GM15510 (cell line): Measurements from ENCODE around the gene NMRK2.

Experiments
- POLR2A ChIP-seq: IDR thresholded peaks from 3 replicates; pipeline ENCODE4 v1.6.1; 2011; ENCODE audit warnings: borderline replicate concordance; ENCODE audit not compliant: insufficient read length; ENCODE audit errors: extremely low read depth

NMRK2 gene

DNA sequence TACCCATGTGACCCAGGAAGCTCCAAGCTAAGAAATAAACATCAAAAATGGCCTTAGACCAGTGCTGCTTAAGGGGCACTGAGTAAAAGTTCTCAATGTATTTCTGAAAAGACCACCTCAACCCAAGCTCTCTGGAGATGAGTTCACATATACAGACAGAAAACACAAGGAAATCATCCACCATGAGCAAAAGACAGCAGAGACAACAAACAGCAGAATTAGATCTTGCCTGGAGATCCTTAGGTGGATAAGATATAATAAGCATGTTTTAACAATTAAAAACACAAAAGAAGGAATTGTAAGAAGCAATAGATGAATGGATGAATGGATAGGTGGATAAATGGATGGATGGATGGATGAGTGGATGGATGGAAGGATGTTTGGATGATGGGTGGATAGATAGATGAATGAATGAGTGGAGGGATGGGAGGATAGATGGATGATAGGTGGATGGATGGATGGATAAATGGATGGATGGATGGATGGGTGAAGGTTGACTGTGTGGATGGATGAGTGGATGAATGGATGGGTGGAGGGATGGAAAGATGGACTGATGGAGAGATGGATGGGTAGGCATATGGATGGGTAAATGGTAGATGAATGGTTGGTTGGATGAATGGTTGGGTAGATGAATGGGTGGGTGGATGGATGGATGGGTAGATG is 9.6 kb upstream of the NMRK2 start:
- TF ChIP-seq POLR2A: no peak

DNA sequence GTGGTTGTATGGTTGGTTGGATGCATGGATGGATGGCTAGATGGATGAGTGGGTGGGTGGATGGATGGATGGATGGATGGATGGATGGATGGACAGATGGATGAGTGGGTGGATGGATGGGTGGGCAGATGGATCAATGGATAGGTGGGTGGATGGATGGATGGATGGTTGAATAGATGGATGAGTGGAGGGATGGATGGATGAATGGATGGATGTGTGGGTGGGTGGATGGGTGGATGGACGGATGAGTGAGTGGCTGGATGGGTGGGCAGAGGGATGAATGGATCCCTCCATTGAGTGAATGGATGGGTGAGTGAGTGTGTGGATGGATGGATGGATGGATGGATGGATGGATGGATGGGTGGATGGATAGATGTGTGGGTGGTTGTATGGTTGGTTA is 9.0 kb upstream of the NMRK2 start:
- no peak for TF ChIP-seq POLR2A

DNA sequence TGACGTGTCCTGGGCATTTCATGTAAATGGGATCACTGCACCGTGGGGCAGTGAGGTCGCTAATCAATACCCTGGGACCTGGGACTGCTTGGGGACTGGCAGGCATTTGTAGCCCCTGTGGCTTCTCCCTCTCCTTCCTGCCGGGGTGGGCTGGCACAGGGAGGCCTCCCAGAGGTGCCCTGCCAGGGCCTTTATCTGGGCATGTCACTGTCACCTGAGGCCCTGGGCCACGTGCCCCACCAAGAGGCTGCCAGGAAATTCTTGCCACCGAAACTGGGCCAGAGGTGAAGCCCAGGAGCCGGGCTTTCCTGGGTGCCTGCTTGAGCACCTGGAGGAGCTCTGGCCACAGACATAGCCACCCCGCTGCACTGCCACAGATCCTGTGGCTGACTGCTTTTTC is 1.8 kb upstream of the NMRK2 start:
- no peak for TF ChIP-seq POLR2A

DNA sequence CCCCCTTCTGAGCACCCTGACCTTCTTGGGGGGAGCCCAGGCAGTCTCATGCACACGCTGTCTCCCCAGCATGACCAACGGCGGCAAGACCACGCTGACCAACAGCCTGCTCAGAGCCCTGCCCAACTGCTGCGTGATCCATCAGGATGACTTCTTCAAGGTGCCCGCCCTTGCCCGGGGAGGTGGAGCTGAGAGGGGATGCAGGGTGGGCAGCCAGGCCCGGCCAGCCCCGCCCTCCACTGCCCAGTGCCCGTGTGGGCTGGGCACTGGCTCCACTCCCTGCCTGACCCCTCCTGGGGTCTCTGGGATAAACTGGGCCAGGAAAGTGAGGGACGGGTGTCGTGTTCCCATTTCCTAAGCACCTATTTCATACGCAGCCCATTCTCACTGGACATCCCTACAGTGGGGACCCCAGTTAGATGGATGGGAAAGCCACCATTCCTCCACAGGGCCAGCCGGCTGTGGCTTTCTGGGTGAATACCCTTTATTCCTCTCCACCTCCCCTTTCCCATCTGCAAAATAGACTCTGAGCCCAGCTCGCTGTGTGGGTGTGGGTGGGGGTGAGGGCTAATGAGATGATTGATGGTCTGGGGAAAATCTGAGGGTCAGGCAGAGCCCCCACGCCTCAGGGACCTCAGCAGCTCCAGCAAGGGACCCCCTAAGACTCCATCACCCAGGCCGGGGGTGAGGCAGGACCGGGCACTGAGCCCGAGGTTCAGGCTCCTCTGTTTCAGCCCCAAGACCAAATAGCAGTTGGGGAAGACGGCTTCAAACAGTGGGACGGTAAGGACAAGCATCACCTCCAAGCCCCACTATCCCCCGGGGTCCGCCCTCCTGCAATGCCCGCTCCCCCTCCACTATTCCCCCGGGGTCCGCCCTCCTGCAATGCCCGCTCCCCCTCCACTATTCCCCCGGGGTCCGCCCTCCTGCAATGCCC is 3.9 kb downstream of the NMRK2 start:
- no peak for TF ChIP-seq POLR2A

DNA sequence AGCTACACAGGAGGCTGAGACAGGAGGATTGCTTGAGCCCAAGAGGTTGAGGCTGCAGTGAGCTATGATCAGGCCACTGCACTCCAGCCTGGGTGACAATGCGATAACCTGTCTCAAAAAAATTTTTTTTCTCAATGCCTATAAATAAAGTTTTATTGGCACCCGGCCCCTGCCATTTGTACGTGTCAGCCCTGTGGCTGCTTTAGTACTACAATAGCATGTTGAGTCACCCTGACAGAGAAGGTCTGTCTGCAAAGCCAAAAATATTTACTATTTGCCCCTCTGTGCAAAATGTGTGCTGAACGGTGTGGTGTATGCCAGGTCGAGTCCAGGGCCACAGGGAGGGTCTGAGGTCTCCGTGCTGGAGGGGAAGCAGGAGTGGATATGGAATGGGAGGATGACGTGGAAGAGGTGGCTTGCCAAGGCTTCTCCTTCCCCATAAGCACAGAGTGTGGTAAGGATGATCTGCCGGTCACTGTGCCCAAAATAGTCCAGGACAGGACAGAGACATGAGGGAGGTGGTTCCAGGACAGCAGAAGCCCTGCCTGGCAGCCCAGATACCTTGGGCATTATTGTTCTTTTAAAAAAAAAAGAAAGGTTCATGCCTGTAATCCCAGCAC is 10.0 kb downstream of the NMRK2 start:
- TF ChIP-seq POLR2A: no peak

DNA sequence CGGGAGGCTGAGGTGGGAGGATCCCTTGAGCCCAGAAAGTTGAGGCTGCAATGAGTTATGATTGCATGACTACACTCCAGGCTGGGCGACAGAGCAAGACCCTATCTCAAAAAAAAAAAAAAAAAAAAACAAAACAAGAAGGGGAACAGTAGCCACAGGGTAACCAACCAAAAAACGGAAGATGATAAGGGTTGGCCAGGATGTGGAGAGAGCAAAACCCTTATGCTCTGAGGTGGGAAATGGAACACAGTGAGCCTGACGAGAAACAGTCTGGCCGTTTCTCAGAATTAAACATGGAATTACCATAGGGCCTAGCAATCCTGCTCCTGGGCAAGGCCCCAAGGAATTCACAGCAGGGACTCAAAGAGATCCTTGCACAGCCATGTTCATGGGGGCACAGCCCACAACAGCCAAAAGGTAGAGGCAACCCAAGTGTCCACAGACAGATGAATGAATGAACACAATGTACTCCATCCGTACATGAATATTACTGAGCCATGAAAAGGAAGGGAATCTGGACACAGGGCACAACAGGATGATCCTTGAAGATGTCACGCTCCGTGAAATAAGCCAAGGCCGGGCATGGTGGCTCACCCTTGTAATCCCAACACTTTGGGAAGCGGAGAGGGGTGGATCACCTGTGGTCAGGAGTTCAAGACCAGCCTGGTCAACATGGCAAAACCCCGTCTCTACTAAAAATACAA is 11.3 kb downstream of the NMRK2 start:
- no peak for TF ChIP-seq POLR2A

DNA sequence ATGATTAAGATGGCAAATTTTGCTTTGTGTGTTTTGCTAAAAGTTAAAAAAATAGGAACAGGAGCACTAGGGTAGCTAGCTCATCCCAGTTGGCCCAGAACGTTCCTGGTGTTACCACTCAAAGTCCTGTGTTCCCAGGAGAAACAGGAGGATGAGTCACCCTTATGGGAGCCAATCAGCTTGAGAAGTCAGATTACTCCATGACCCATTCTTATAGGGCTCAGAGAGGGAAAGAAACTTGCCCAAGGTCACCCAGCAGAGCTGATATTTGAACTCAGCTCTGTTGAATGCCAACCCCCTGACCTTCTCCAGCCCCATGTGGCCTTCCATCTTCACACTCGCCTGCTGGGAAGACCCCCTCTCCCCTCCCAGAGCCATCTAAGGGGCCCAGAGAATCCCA is 13.0 kb downstream of the NMRK2 start:
- TF ChIP-seq POLR2A: no peak

DNA sequence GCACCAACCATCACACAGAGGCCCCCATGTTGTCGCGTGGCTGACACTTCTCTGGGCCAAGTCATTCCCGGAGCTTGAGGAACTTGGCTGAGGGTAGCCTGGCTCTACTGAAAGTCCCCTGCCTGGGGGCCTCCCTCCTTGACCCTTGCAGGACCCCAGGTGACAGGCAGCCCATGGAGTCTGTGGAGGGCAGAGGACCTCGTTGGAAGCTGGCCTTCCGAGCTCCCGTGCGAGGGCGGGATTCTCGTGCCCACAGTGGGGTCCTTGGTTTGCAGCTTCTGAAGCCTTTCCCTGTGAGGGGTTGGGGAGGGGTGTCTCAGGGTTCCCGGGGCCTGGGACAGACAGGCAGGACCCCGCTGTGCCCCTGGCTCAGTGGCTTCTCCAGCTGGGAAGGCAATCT is 16.4 kb downstream of the NMRK2 start:
- no peak for TF ChIP-seq POLR2A

DNA sequence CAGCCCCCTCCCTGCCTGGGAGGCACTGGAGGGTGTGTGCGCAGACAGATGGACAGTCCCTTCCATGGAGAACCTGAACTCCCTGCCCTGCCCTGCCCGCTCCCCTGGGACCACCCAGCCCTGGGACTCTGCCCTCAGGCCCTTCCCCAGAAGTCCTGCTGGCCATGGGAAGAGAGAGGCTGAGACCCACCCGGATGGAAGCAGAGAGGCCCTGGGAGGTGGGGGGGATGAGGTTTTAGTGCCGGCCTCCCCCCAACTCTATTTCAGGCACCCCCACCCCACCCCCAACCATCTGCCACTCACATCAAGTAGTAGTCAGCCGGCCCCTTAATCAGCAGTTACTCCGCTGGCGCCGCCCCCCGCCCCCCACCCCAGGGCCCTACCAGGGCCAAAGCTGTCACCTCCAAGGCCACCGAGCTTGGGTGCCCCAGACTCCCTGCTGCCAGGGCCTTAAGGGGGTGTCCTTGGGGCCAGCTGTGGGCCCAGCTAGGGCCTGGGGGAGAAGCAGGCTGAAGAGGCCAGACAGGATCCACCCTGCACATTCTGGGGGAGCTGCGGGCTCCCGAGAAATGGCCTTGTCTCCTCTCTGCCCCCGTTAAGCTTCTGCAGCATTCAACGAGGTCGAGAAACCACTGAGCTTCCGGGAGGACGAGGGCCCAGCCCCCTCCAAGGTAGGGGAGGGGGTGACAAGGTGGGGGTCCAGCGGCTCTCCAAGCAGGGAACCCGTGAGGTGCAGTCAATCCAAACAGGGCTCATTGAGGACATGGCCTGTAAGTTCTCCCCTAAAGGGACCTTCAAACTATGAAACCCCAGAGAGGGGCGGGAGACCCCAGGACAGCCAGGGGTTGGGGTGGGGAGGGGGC is 17.4 kb downstream of the NMRK2 start:
- TF ChIP-seq POLR2A: no peak

DNA sequence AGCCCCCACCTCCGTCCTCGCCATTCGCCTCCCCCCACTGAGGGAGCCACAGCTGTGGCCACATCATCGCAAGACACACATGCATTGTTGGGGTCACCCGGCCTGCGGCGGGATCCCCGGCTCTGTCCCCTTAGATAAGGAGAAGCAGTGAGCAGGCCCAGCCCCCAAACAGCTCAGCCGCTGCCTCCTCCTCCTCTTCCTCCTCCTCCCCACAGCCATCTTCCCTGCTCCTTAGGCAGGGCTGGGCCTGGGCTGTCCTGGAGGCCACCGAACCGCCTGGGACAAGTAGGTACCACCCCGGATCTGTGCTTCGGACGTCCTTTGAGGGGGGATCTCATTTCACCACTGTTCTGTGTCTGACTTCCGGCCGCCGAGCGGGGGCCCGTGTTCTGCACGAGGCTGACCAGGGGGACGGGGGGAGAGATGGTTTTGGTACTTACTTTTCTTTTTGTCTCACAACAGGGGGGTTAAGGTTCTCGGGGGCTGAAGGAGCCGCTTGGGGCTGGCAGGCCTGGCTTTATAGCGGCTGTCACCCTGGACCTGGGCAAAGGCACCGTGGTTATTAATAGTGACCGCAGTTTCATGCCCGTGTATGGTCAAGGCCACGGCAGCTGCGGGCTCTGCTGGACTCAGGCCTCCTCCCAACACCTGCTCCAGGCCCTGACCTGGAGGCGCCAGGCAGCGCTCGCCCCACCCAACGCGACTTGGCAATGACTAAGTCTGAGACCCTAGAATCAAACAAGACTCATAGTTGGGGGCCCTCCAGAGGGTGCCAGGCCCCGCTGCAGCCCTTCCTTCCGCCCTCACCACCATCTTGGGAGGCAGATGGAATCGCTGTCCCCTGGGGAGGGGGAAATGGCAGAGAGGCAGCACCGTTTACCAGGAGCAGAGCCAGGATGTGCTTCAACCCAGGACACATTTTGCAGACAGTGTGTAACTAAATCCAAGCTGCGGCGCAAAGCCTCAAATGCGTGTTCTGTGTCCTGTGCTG is 18.3 kb downstream of the NMRK2 start:
- TF ChIP-seq POLR2A: no peak

DNA sequence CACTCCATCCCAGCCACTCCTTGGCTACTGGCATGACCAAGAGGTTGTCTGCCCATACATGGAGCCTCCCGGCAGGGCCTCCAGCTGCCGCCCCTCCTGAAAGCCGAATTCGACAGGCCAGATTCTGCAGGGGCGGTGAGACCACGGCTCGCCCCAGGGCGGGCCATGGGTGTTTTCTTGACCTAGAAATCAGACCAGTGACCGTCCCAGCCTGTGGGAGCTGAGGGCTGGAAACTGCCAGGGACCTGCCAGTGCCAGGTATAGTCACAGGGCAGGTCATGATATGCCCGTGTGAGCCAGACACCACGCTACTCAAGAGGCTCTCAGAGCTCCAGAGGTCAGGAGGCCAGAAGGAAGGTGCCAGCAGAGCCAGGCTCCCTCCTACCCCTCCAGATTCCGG is 21.2 kb downstream of the NMRK2 start:
- TF ChIP-seq POLR2A: no peak

DNA sequence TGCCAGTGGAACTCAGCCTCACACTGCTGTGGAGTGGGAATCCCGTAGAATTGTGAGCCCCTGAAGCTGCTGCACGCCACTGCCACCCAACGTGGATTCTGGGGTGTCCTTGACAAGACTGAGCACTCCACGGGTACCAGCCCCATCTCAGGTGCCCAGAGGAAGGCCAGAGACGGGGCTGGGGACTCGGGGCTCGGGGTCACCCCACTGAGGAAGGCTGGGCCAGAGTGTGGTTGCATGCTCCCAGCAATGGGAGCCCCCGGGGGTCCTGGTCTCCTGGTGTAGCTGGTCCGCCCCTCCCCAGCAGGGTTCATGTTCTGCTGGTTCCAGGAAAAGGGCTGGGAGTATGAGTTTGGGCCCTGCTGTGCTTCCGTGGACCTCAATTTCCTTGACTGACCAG is 22.8 kb downstream of the NMRK2 start:
- TF ChIP-seq POLR2A: no peak

DNA sequence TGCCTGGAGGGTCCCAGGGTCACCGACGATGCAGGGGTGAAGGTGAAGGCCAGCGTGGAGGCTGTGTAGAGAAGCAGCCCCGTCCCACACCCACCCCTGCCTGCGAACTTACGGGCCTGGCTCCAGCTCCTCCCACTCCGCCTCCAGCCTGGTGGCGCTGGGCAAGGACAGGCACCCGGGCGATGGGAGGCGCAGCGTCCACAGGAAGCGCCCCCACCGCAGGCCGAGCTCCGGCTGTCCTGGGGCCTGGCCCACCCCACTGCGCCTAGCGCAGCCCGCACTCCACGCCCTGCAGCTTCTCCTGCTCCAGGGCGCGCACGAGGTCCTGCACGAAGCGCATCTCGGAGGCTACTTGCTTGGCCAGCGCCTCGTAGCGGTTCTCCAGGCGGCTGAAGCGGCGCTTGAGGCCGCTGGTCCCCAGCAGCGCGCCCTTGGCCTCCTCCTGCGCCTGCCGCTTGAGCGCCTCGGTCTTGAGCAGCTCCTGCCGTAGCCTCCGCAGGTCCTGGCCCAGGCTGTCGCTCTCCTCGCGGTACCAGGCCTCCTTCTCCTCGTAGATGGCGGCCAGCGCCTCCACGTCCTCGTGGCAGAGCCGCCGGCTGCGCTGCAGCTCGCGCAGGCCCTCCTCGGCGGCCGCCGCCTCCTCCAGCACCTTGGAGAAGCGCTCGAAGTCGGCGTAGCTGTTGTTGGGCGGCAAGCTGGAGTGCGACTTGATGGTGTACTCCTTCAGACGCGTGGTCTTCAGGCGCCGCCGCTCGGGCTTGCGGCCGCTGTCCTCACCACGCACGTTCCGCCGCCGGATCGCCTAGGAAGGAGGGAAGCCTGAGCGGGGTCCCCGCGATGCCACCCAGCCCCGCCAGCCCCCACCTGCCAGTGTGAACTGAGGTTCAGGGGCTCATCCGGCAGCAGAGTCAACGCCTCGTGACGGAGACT is 26.2 kb downstream of the NMRK2 start:
- TF ChIP-seq POLR2A: no peak

DNA sequence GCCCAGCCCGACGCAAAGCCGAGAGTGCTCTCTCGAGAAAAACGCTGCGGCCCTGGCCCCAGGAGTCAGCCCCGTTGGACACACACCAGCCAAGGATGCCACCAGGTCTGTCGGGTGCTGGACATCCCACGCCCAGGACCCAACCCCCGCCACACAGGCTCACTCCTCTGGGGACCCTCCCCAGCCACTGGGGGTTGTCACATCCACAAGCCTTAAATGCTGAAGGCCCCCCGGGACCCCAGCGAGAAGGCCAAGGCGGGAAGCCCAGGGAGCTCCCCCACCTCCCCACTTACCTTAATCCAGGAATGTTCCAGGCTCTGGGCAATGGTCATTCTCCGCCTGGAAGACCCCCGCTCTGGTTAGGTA is 26.9 kb downstream of the NMRK2 start:
- no peak for TF ChIP-seq POLR2A
